Fibroblast of lung (primary cell): ENCODE measurements around the gene CFP.

Experiments used
- EZH2 ChIP-seq: IDR thresholded peaks from 2 replicates; pipeline ENCODE4 v1.5.1; 2012; ENCODE audit warnings: low read length, control low read depth, mild to moderate bottlenecking; ENCODE audit errors: missing control alignments
- TF ChIP-seq, protein P1 (sequence below), 2 donors: IDR thresholded peaks in 1 of 2; conservative IDR thresholded peaks in 1 of 2; 1 replicate in 1 of 2; 2 replicates in 1 of 2; pipeline ENCODE4 v1.5.1; 2011 to 2012; ENCODE audit warnings: low read length in 2 of 2, control low read depth in 1 of 2, inconsistent platforms in 1 of 2, low read depth in 1 of 2, mild to moderate bottlenecking in 1 of 2

DNA sequence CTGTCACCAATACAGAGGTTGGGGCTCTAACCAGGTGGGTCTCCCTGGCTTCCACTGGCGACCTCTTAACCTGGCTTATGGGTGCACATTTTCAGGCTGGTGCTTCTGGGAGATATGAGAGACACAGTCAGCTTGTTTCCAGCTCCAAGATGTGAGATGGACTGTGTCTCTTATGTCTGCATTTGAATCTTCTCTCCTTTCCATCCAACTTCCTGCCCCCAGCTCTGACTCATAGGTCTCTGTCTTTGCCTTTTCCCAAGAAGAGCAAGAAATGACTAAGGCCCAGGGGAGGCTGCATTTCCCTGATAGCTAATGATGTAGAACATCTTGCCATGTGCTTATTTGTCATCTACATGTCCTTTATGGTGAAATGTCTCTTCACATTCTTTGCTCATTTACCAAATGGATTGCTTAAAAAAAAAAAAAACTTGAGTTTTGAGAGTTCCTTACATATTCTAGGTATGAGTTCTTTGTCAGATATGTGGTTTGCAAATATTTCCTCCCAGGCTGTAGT lies 32.5 kb upstream of the CFP start:
- TF ChIP-seq, protein P1, sequence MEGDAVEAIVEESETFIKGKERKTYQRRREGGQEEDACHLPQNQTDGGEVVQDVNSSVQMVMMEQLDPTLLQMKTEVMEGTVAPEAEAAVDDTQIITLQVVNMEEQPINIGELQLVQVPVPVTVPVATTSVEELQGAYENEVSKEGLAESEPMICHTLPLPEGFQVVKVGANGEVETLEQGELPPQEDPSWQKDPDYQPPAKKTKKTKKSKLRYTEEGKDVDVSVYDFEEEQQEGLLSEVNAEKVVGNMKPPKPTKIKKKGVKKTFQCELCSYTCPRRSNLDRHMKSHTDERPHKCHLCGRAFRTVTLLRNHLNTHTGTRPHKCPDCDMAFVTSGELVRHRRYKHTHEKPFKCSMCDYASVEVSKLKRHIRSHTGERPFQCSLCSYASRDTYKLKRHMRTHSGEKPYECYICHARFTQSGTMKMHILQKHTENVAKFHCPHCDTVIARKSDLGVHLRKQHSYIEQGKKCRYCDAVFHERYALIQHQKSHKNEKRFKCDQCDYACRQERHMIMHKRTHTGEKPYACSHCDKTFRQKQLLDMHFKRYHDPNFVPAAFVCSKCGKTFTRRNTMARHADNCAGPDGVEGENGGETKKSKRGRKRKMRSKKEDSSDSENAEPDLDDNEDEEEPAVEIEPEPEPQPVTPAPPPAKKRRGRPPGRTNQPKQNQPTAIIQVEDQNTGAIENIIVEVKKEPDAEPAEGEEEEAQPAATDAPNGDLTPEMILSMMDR (conservative IDR thresholded peaks at IDR 0.05 in 1 of 2, IDR thresholded peaks at IDR 0.05 in 1 of 2; ENCODE audit: low read depth in 1 of 2, low read length in 2 of 2) = no peak
- TF ChIP-seq EZH2 = no peak
